GM04503 (cell line): ENCODE data around the gene DCST1.

Experiments used
- DNase-seq: peaks from one replicate; pipeline ENCODE4 v3.0.0-alpha.2; 2012; ENCODE audit warnings: low read depth

The DCST1 gene

DNA sequence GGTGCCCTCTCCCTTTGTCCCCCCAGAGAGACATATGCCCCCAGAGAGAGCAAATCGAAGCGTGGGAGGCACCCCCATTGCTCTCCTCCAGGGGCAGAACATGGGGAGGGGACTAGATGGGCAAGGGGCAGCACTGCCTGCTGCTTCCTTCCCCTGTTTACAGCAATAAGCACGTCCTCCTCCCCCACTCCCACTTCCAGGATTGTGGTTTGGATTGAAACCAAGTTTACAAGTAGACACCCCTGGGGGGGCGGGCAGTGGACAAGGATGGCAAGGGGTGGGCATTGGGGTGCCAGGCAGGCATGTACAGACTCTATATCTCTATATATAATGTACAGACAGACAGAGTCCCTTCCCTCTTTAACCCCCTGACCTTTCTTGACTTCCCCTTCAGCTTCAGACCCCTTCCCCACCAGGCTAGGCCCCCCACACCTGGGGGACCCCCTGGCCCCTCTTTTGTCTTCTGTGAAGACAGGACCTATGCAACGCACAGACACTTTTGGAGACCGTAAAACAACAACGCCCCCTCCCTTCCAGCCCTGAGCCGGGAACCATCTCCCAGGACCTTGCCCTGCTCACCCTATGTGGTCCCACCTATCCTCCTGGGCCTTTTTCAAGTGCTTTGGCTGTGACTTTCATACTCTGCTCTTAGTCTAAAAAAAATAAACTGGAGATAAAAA is 53.4 kb downstream of the DCST1 start:
- DNase-seq = no peak

DNA sequence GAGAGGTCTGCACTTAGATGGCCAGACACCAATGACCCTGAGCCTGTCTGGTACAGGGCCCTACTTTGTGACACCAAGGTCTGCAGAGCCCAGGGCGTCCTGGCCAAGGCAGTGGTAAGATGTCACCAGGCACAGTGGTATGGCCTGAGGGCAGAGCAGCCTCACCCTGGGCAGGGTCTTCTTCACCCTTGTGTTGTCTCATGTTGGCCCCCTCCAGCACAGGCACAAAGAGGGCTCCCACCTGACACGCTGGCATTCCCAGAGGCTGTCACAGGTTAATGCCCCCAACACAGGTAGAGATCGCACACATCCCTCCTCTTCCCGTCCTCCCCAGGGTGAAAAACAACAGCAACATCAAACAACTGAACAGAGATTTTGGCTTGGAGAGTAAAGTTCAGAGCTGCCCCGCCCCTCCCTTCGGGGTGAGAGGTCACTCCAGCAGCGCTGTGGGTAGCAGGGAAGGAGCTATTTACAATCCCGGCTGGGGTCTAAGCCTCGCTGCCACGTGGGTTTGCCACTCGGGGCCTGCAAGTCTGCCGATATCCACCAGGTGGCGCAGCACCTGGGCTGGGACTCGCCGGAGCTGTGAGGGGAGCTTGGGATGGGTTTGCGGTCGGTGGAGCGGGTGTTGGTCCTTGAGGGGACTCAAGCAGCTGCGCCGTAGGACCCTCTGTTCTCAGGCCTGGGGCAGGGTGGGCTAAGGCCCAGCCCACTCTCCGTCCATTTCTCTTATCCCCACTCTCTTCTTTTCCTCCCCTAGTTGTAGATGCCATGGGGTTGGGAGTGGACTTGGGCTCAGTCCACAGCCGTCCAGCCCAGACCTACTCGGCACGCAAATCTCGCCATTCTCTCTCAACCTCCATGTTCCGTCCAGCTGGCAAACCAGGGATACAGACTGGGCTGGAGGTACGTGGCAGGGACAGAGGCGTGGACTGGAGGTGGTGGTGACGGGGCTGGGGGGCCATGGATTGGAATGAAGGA is 57.7 kb downstream of the DCST1 start:
- DNase-seq = no peak

DNA sequence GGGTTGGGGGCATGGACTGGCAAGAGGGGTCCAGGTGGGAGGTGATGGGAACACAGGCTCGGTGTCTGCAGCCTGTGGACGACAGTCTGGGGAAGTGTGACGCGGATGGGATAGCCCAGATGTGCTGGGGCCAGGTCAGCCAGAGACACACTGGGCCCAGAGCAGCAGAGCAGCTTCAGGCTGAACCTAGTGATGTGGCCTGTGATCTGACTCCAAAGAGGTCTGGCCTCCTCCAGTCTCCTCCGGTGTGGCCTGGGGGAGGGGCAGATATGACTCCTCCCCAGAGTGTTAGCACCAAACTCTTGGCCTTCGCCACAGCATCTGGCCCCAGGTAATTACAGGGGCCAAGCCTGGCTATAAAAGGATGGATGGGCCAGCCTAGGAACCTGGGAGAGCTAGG is 58.5 kb downstream of the DCST1 start:
- no peak for DNase-seq

DNA sequence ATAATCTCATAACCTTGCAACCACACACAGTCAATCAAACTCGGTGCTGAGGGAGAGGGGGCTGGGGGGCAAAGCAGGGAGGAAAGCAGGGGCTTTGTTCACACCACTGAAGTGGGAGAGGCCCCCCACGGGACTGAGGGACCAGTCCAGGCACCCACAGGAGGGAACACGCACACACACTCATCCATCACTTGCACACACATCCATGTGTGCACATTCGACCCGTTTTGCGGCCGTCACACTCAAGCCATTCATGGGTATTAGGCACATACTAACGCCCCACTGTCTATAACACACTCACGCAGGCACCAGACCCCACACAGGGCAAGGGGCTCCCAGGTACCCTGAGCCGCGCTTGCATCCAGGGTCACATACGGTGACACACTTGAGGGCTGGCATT is 59.0 kb downstream of the DCST1 start:
- no peak for DNase-seq

DNA sequence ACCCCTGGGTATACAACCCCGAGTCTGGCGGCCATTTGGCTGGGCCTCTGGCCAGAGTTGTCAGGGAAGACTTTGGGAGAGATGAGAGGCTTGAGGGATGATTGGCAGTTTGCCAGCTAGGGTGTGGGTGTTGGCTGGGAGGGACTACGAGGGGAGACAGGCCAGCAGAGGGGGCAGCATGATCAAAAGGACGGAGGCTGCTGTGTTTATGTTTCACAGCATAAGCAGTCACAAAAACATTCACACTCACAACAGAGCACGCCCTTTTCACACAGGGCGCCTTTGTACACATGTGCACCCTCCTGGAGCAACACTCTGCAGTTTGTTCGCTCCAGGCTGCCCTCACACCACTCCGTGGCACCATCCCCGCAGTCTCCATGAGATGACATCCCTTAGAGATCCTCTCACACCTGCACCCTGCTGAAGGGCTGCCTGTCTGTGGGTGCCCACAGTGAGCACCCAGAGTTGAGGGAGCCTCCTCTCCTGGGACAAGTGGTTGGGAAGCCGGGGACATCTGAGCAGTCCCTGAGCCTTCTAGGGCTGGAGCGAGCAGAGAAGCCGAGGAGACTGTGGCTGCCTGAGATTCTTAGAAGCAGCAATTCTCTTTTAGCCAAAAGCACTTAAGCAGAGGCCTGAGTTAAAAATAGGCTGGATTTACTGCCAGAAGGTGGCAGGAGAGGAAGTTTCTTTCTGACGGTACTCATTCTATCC is 60.4 kb downstream of the DCST1 start:
- no peak for DNase-seq

DNA sequence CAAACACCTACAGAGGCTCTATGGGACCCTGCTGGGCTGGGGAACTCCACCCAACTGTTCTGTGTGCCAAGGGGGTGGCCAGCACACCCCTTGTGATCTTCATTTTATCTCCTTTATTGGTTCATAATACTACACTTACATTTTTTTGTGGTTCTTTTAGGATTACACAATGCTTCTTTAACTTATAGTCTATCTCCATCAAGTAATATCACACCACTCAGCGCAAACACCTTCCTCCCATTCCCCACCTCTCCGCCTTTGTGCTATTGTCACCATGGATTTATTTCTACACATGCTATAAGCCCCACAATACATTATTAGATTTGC is 61.0 kb downstream of the DCST1 start:
- DNase-seq = no peak

DNA sequence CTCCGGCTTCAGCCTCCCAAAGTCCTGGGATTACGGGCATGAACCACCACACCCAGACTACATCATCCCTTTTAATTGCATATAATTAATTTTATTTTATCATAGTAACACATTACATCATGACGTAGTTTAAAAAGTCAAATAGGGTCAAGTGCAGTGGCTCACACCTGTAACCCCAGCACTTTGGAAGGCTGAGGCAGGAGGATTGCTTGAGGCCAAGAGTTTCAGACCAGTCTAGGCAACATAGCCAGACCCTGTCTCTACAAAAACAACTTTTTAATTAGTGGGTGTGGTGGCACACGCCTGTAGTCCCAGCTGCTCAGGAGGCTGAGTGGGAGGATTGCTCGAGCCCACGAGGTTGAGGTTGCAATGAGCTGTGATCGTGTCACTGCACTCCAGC is 65.7 kb downstream of the DCST1 start:
- no peak for DNase-seq
